Measurements from ENCODE around the gene WDFY4. TPM values are rescaled to one million over a fixed set of nuclear protein-coding genes. Genes with fewer than 3 reads are reported as not detected.

The WDFY4 gene
- polyA plus RNA-seq, 1 donor from 2014 or later = not detected

DNA sequence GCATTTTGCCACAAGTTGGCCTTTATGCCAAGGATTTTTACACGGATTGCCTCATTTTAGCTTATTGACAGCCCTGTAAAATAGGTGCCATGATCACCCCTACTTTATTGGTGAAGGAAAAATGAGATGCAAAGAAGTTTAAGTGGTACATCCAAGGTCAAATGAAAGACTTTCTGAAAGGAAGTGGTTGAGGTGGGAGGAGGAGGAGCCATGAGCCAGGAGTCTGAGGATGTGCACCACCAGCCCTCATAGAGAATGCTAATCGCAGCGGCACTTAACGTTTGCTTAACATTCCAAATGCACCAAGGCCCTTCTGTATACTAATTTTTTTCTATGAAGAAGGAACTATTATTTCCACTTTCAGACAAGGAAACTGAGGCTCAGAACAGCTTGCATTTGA, 286.0 kb downstream of the WDFY4 start:
- H3K9ac ChIP-seq (ENCODE audit: low read length) = no peak overlapping the region
- H3K4me2 ChIP-seq (ENCODE audit: low read length) = no peak overlapping the region
- H2AFZ ChIP-seq (ENCODE audit: low read depth, low read length) = no peak overlapping the region
- no peaks in the 10 kb centered on the region for H3K9me2 ChIP-seq (ENCODE audit: insufficient read depth, low read length)
- H4K20me1 ChIP-seq (ENCODE audit: insufficient read depth) = no peaks in the 10 kb centered on the region
- TF ChIP-seq, protein P1, sequence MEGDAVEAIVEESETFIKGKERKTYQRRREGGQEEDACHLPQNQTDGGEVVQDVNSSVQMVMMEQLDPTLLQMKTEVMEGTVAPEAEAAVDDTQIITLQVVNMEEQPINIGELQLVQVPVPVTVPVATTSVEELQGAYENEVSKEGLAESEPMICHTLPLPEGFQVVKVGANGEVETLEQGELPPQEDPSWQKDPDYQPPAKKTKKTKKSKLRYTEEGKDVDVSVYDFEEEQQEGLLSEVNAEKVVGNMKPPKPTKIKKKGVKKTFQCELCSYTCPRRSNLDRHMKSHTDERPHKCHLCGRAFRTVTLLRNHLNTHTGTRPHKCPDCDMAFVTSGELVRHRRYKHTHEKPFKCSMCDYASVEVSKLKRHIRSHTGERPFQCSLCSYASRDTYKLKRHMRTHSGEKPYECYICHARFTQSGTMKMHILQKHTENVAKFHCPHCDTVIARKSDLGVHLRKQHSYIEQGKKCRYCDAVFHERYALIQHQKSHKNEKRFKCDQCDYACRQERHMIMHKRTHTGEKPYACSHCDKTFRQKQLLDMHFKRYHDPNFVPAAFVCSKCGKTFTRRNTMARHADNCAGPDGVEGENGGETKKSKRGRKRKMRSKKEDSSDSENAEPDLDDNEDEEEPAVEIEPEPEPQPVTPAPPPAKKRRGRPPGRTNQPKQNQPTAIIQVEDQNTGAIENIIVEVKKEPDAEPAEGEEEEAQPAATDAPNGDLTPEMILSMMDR (IDR thresholded peaks at IDR 0.05; ENCODE audit: poor library complexity, severe bottlenecking) = no peak
- TF ChIP-seq, protein P2, sequence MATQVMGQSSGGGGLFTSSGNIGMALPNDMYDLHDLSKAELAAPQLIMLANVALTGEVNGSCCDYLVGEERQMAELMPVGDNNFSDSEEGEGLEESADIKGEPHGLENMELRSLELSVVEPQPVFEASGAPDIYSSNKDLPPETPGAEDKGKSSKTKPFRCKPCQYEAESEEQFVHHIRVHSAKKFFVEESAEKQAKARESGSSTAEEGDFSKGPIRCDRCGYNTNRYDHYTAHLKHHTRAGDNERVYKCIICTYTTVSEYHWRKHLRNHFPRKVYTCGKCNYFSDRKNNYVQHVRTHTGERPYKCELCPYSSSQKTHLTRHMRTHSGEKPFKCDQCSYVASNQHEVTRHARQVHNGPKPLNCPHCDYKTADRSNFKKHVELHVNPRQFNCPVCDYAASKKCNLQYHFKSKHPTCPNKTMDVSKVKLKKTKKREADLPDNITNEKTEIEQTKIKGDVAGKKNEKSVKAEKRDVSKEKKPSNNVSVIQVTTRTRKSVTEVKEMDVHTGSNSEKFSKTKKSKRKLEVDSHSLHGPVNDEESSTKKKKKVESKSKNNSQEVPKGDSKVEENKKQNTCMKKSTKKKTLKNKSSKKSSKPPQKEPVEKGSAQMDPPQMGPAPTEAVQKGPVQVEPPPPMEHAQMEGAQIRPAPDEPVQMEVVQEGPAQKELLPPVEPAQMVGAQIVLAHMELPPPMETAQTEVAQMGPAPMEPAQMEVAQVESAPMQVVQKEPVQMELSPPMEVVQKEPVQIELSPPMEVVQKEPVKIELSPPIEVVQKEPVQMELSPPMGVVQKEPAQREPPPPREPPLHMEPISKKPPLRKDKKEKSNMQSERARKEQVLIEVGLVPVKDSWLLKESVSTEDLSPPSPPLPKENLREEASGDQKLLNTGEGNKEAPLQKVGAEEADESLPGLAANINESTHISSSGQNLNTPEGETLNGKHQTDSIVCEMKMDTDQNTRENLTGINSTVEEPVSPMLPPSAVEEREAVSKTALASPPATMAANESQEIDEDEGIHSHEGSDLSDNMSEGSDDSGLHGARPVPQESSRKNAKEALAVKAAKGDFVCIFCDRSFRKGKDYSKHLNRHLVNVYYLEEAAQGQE (IDR thresholded peaks at IDR 0.05; ENCODE audit: borderline replicate concordance) = no peak
- TF ChIP-seq SMC3 (conservative IDR thresholded peaks at IDR 0.05; ENCODE audit: poor library complexity) = no peak
- no peak for TF ChIP-seq RAD21 (conservative IDR thresholded peaks at IDR 0.05)
- no peak for TF ChIP-seq MXI1 (conservative IDR thresholded peaks at IDR 0.05; ENCODE audit: poor library complexity, severe bottlenecking)
- no peak for TF ChIP-seq TAF1 (IDR thresholded peaks at IDR 0.05; ENCODE audit: low read depth)
- TF ChIP-seq EP300 (conservative IDR thresholded peaks at IDR 0.05; ENCODE audit: poor library complexity, severe bottlenecking) = no peak
- TF ChIP-seq EZH2 (IDR thresholded peaks at IDR 0.05; ENCODE audit: borderline replicate concordance, insufficient read depth, low read length, poor library complexity, severe bottlenecking) = no peak
- no peak for TF ChIP-seq POLR2AphosphoS5 (IDR thresholded peaks at IDR 0.05)
- no peak overlapping the region for H3K27ac ChIP-seq (ENCODE audit: low read length)
- H3F3A ChIP-seq (ENCODE audit: insufficient read depth, low read length, poor library complexity, severe bottlenecking) = no peaks in the 10 kb centered on the region
- H3K27me3 ChIP-seq (ENCODE audit: insufficient read depth, low read depth, low read length) = no peaks in the 10 kb centered on the region
- H3K9me3 ChIP-seq (ENCODE audit: low read length) = no peaks in the 10 kb centered on the region
- H3K36me3 ChIP-seq (ENCODE audit: insufficient read depth, low read length) = no peaks in the 10 kb centered on the region
- no peaks in the 10 kb centered on the region for H3K79me2 ChIP-seq (replicated peaks; ENCODE audit: insufficient read depth, low read length)
- no peak overlapping the region for H3K4me3 ChIP-seq (ENCODE audit: low read length)

DNA sequence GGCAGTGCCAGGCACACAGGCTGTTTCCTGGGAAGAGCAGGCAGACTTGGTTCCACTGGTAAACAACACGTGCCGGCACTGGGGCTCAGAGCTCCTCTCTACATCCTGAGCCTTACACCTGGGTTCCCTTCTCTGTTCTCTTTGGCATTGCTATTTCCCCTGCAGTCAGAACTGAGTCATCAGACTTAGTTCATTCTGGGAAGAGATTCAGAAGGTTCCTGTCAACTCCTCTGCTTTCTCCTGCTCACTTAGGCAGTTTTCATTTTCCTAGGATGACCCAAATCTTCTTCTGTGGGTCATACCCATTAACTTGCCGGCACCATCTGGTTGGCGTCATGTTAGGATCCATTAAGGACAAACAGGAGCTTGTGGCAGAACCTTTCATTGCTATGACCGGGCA, 288.4 kb downstream of the WDFY4 start:
- Histone ChIP-seq H3K27ac (ENCODE audit: low read length) (no peak overlapping the region), H3K79me2 (replicated peaks; ENCODE audit: insufficient read depth, low read length) (no peaks in the 10 kb centered on the region), H4K20me1 (ENCODE audit: insufficient read depth) (no peaks in the 10 kb centered on the region), H3K9me2 (ENCODE audit: insufficient read depth, low read length) (no peaks in the 10 kb centered on the region), H3K4me3 (ENCODE audit: low read length) (no peak overlapping the region), H3K9me3 (ENCODE audit: low read length) (no peaks in the 10 kb centered on the region), H3K9ac (ENCODE audit: low read length) (no peak overlapping the region), H2AFZ (ENCODE audit: low read depth, low read length) (no peak overlapping the region), H3K36me3 (ENCODE audit: insufficient read depth, low read length) (no peaks in the 10 kb centered on the region), H3F3A (ENCODE audit: insufficient read depth, low read length, poor library complexity, severe bottlenecking) (no peaks in the 10 kb centered on the region), H3K4me2 (ENCODE audit: low read length) (no peak overlapping the region), H3K27me3 (ENCODE audit: insufficient read depth, low read depth, low read length) (no peaks in the 10 kb centered on the region)
- TF ChIP-seq SMC3 (conservative IDR thresholded peaks at IDR 0.05; ENCODE audit: poor library complexity) (no peak), MXI1 (conservative IDR thresholded peaks at IDR 0.05; ENCODE audit: poor library complexity, severe bottlenecking) (no peak), TAF1 (IDR thresholded peaks at IDR 0.05; ENCODE audit: low read depth) (no peak)
- TF ChIP-seq, protein P2 (IDR thresholded peaks at IDR 0.05; ENCODE audit: borderline replicate concordance) = no peak
